ENCODE results near the gene TAS1R3.
A peak's percentile ranks its signal among the peaks of the same experiment; 100 is the strongest.

Gene TAS1R3

GRCh38 chr1:1346501-1346890, 15.4 kb downstream of the TAS1R3 start:
- peak overlapping the region; percentile 83 for H3K4me3 ChIP-seq (replicated peaks; ENCODE audit: low read depth, low read length)
- DNase-seq (ENCODE audit: extremely low read depth, low read depth), result no peak
- no peak for TF ChIP-seq CTCF (IDR thresholded peaks at IDR 0.05; ENCODE audit: low read depth, low read length, missing control alignments)

GRCh38 chr1:1347026-1347595, 16.0 kb downstream of the TAS1R3 start:
- H3K4me3 ChIP-seq (replicated peaks; ENCODE audit: low read depth, low read length), result peak overlapping the region; percentile 83
- TF ChIP-seq CTCF (IDR thresholded peaks at IDR 0.05; ENCODE audit: low read depth, low read length, missing control alignments), result no peak
- no peak for DNase-seq (ENCODE audit: extremely low read depth, low read depth)

- TF ChIP-seq CTCF (IDR thresholded peaks at IDR 0.05; ENCODE audit: low read depth, low read length, missing control alignments), result no peak
- peak overlapping the region; percentile 83 for H3K4me3 ChIP-seq (replicated peaks; ENCODE audit: low read depth, low read length)
- no peak for DNase-seq (ENCODE audit: extremely low read depth, low read depth)
Observed at GRCh38 chr1:1347663-1348419, 16.8 kb downstream of the TAS1R3 start.

- DNase-seq (ENCODE audit: extremely low read depth, low read depth), result no peak
- TF ChIP-seq CTCF (IDR thresholded peaks at IDR 0.05; ENCODE audit: low read depth, low read length, missing control alignments), result no peak
Observed at GRCh38 chr1:1348420-1349255, 17.6 kb downstream of the TAS1R3 start.

GRCh38 chr1:1349256-1350012, 18.4 kb downstream of the TAS1R3 start, which contains the start of gene DVL1:
DVL1 (minus strand) TSS chr1:1349418; CDS start chr1:1349065, 353 bp downstream.
- DNase-seq (ENCODE audit: extremely low read depth, low read depth), result no peak
- TF ChIP-seq CTCF (IDR thresholded peaks at IDR 0.05; ENCODE audit: low read depth, low read length, missing control alignments), result peak; percentile 29
- H3K4me3 ChIP-seq (replicated peaks; ENCODE audit: low read depth, low read length), result peak within 1 kb of the TSS; percentile 83

More at GRCh38 chr1:1348420-1349255, 17.6 kb downstream of the TAS1R3 start:
- H3K4me3 ChIP-seq (replicated peaks; ENCODE audit: low read depth, low read length), result peak overlapping the region; percentile 83
